ENCODE data around the gene ISOC2. TPM values are rescaled to one million over a fixed set of nuclear protein-coding genes. Genes with fewer than 3 reads are reported as not detected.
A peak's percentile ranks its signal among the peaks of the same experiment; 100 is the strongest.

Gene ISOC2
- total RNA-seq, 2 experiments from 2014 or later: 29.0 to 29.3 TPM

- peaks cover 52% of the 10 kb centered on the region for H3K27me3 Mint-ChIP-seq
- H3K4me3 Mint-ChIP-seq: no peak overlapping the region
- DNase-seq: no peak
- ATAC-seq: no peak
- H3K4me1 Mint-ChIP-seq (ENCODE audit: low read depth): peaks cover 14% of the 10 kb centered on the region
- POLR2A ChIA-PET: interaction anchor here (1.3 kb wide), 2 partner anchors 24 to 32 kb away, joined by 3 read pairs; no protein-coding TSS in a partner anchor
- CTCF ChIA-PET: interaction anchor here (1.0 kb wide), 1 partner anchor 60 kb away, joined by 3 read pairs; no protein-coding TSS in a partner anchor
- no peaks in the 10 kb centered on the region for H3K36me3 Mint-ChIP-seq (ENCODE audit: low read depth)
- TF ChIP-seq CTCF (IDR thresholded peaks at IDR 0.05): no peak
- H3K27ac Mint-ChIP-seq: no peak overlapping the region
- intact Hi-C loops (cut with micrococcal nuclease): no loop called here
- H3K9me3 Mint-ChIP-seq: no peaks in the 10 kb centered on the region
Measured at GRCh38 chr19:55443824-55444480, 17.5 kb downstream of the ISOC2 start.

- H3K36me3 Mint-ChIP-seq (ENCODE audit: low read depth): no peaks in the 10 kb centered on the region
- peaks cover 14% of the 10 kb centered on the region for H3K4me1 Mint-ChIP-seq (ENCODE audit: low read depth)
- TF ChIP-seq CTCF (IDR thresholded peaks at IDR 0.05): no peak
- CTCF ChIA-PET: no interaction called here
- ATAC-seq: no peak
- peaks cover 57% of the 10 kb centered on the region for H3K27me3 Mint-ChIP-seq
- H3K9me3 Mint-ChIP-seq: no peaks in the 10 kb centered on the region
- POLR2A ChIA-PET: interaction anchor here (0.6 to 1.3 kb wide), 2 partner anchors 25 to 30 kb away, joined by 3 read pairs; no protein-coding TSS in a partner anchor
- DNase-seq: no peak
- H3K27ac Mint-ChIP-seq: no peak within 1 kb of the TSS
- intact Hi-C loops (cut with micrococcal nuclease): no loop called here
- H3K4me3 Mint-ChIP-seq: no peak within 1 kb of the TSS
Measured at GRCh38 chr19:55443045-55443823, 18.2 kb downstream of the ISOC2 start, which contains the start of gene SHISA7. Gene SHISA7, minus strand, starts transcription at chr19:55443300. Its CDS starts 437 bp downstream, at chr19:55442863.

- Mint-ChIP-seq H3K27me3 (peaks cover 57% of the 10 kb centered on the region), H3K4me1 (ENCODE audit: low read depth) (peaks cover 14% of the 10 kb centered on the region), H3K27ac (no peak overlapping the region), H3K9me3 (no peaks in the 10 kb centered on the region), H3K4me3 (no peak overlapping the region), H3K36me3 (ENCODE audit: low read depth) (no peaks in the 10 kb centered on the region)
- no peak for DNase-seq
- intact Hi-C loops (cut with micrococcal nuclease): no loop called here
- no peak for TF ChIP-seq CTCF (IDR thresholded peaks at IDR 0.05)
- POLR2A ChIA-PET: interaction anchor here (0.6 to 1.2 kb wide), 2 partner anchors 30 to 53 kb away, joined by 3 read pairs; no protein-coding TSS in a partner anchor
- ATAC-seq: peak; percentile 28
- CTCF ChIA-PET: no interaction called here
Measured at GRCh38 chr19:55442372-55442961, 19.0 kb downstream of the ISOC2 start.

- TF ChIP-seq CTCF (IDR thresholded peaks at IDR 0.05): no peak
- no peak for DNase-seq
- Mint-ChIP-seq H3K27me3 (peaks cover 64% of the 10 kb centered on the region), H3K4me1 (ENCODE audit: low read depth) (peaks cover 14% of the 10 kb centered on the region), H3K36me3 (ENCODE audit: low read depth) (no peaks in the 10 kb centered on the region), H3K27ac (no peak overlapping the region), H3K4me3 (no peak overlapping the region), H3K9me3 (no peaks in the 10 kb centered on the region)
- POLR2A ChIA-PET: interaction anchor here (1.2 kb wide), 1 partner anchor 52 kb away, joined by 3 read pairs; no protein-coding TSS in a partner anchor
- intact Hi-C loops (cut with micrococcal nuclease): no loop called here
- peak; percentile 46 for ATAC-seq
- CTCF ChIA-PET: no interaction called here
Measured at GRCh38 chr19:55441692-55442321, 19.6 kb downstream of the ISOC2 start.
